A549 (cell line): ENCODE data around the gene OVOL1. TPM values are rescaled to one million over a fixed set of nuclear protein-coding genes. Genes with fewer than 3 reads are reported as not detected.

Experiments used
- ATAC-seq, 2 experiments: fragments of 200-7000 bp in 1 of 2; fragments of >200 bp in 1 of 2; cut with Nextera tagmentation in 1 of 2; cut with Tn5 transposase in 1 of 2; 3 replicates each; pipeline versions ENCODE4 v1.8.0 to v1.9.1; 2018 to 2020; ENCODE audit warnings: mild to moderate bottlenecking in 1 of 2, moderate library complexity in 1 of 2
- CTCF ChIA-PET: fragments of 300-600 bp; sonication (Branson Sonifier 250); formaldehyde crosslinking; extraction: SDS; loops from one replicate; lab custom pipeline; 2021; ENCODE audit warnings: antibody characterized with exemption, inconsistent platforms; lab: Yijun Ruan, JAX
- POLR2A ChIA-PET: fragments of 350-600 bp; formaldehyde crosslinking; extraction: SDS; loops from one replicate; lab custom pipeline; 2021; ENCODE audit warnings: antibody characterized with exemption, inconsistent platforms; lab: Yijun Ruan, JAX
- DNase-seq, 2 experiments: peaks; one replicate each; pipeline versions ENCODE4 v3.0.0 to v3.0.0-alpha.2; 2011 to 2016; ENCODE audit warnings: low read depth in 1 of 2, low spot score in 1 of 2
- FAIRE-seq: peaks from 2 replicates; lab custom pipeline; 2011; peaks lifted over from hg19 to GRCh38; lab: Jason Lieb, UNC
- H3K27ac ChIP-seq, 2 experiments: fragments of >200 bp; sonication (Bioruptor Twin); formaldehyde crosslinking; 3 replicates each; pipeline ENCODE4 v1.5.1; 2016 to 2017
- H3K4me1 ChIP-seq: fragments of >200 bp; sonication (Bioruptor Twin); formaldehyde crosslinking; 3 replicates; pipeline ENCODE4 v1.6.1; 2016
- H3K4me2 ChIP-seq: fragments of >200 bp; sonication (Bioruptor Twin); formaldehyde crosslinking; 3 replicates; pipeline ENCODE4 v1.6.1; 2016
- H3K4me3 ChIP-seq: fragments of >200 bp; sonication (Bioruptor Twin); formaldehyde crosslinking; 3 replicates; pipeline ENCODE4 v1.5.1; 2016
- H3K9me3 ChIP-seq: fragments of >200 bp; sonication (Bioruptor Twin); formaldehyde crosslinking; 3 replicates; pipeline ENCODE4 v1.6.1; 2016
- CHD4 ChIP-seq: fragments of 200-600 bp; sonication (generic); IDR thresholded peaks from 2 replicates; pipeline ENCODE4 v1.6.1; 2016; ENCODE audit warnings: antibody characterized with exemption, mild to moderate bottlenecking, borderline replicate concordance
- CTCF ChIP-seq: fragments of >200 bp; sonication (Bioruptor Twin); formaldehyde crosslinking; IDR thresholded peaks from 3 replicates; pipeline ENCODE4 v1.5.1; 2016
- E2F6 ChIP-seq: IDR thresholded peaks from 2 replicates; pipeline ENCODE4 v1.6.1; 2012; ENCODE audit warnings: low read depth, borderline replicate concordance
- EHF ChIP-seq: fragments of 250-450 bp; sonication (Bioruptor Pico); IDR thresholded peaks from 2 replicates; pipeline ENCODE4 v1.5.0; 2020; ENCODE audit warnings: mild to moderate bottlenecking
- ESRRA ChIP-seq: fragments of 150-350 bp; IDR thresholded peaks from 2 replicates; pipeline ENCODE4 v1.6.1; 2014; ENCODE audit warnings: mild to moderate bottlenecking, low read length, borderline replicate concordance
- FOSB ChIP-seq: fragments of 250-450 bp; sonication (Bioruptor Pico); IDR thresholded peaks from 2 replicates; pipeline ENCODE4 v1.5.0; 2020; ENCODE audit warnings: mild to moderate bottlenecking, moderate library complexity
- FOSL2 ChIP-seq, 2 experiments: fragments of 450-650 bp in 1 of 2; fragments of >200 bp in 1 of 2; sonication (Bioruptor Twin) in 1 of 2; formaldehyde crosslinking; IDR thresholded peaks; 2 replicates each; pipeline versions ENCODE4 v1.5.0 to v1.6.1; 2016 to 2020; ENCODE audit warnings: mild to moderate bottlenecking in 1 of 2, moderate library complexity in 1 of 2
- HDAC2 ChIP-seq: fragments of 200-600 bp; sonication (generic); IDR thresholded peaks from 2 replicates; pipeline ENCODE4 v1.6.1; 2016
- HES2 ChIP-seq: fragments of >200 bp; sonication (Bioruptor Twin); formaldehyde crosslinking; IDR thresholded peaks from 2 replicates; pipeline ENCODE4 v1.6.1; 2016
- HEYL ChIP-seq: fragments of 250-450 bp; sonication (Bioruptor Pico); IDR thresholded peaks from 2 replicates; pipeline ENCODE4 v1.8.0; 2021; ENCODE audit warnings: mild to moderate bottlenecking, moderate library complexity
- JUN ChIP-seq, 2 experiments: fragments of >200 bp; sonication (Bioruptor Twin); formaldehyde crosslinking; IDR thresholded peaks; 2 replicates in 1 of 2; 3 replicates in 1 of 2; pipeline ENCODE4 v1.6.1; 2016 to 2017
- KDM1A ChIP-seq: fragments of 200-600 bp; sonication (generic); IDR thresholded peaks from 2 replicates; pipeline ENCODE4 v1.6.1; 2016; ENCODE audit warnings: low read depth, mild to moderate bottlenecking
- NFE2L2 ChIP-seq: fragments of 150-350 bp; conservative IDR thresholded peaks from 2 replicates; pipeline ENCODE4 v1.6.1; 2014; ENCODE audit warnings: low read length
- PHF8 ChIP-seq: fragments of 200-600 bp; sonication (generic); IDR thresholded peaks from 2 replicates; pipeline ENCODE4 v1.6.1; 2016; ENCODE audit warnings: low read depth, mild to moderate bottlenecking, antibody characterized with exemption, moderate library complexity, borderline replicate concordance
- POLR2A ChIP-seq: IDR thresholded peaks from 2 replicates; pipeline ENCODE4 v1.6.1; 2012; ENCODE audit warnings: mild to moderate bottlenecking, low read length
- RAD21 ChIP-seq, 2 experiments: fragments of >200 bp in 1 of 2; sonication (Bioruptor Twin) in 1 of 2; formaldehyde crosslinking in 1 of 2; IDR thresholded peaks in 1 of 2; conservative IDR thresholded peaks in 1 of 2; 2 replicates in 1 of 2; 3 replicates in 1 of 2; pipeline ENCODE4 v1.6.1; 2012 to 2018; ENCODE audit warnings: inconsistent platforms in 1 of 2
- RARB ChIP-seq: fragments of 250-450 bp; sonication (Bioruptor Pico); IDR thresholded peaks from 2 replicates; pipeline ENCODE4 v1.8.0; 2021; ENCODE audit warnings: mild to moderate bottlenecking, moderate library complexity
- RCOR1 ChIP-seq: fragments of 150-350 bp; IDR thresholded peaks from 2 replicates; pipeline ENCODE4 v1.6.1; 2014; ENCODE audit warnings: antibody characterized with exemption, low read length, low read depth
- RFX5 ChIP-seq: fragments of 450-650 bp; IDR thresholded peaks from 2 replicates; pipeline ENCODE4 v1.7.1; 2014; ENCODE audit warnings: antibody characterized with exemption, mild to moderate bottlenecking, moderate library complexity
- RNF2 ChIP-seq: fragments of 200-600 bp; sonication (generic); IDR thresholded peaks from 2 replicates; pipeline ENCODE4 v1.6.1; 2016; ENCODE audit warnings: low read depth, mild to moderate bottlenecking, antibody characterized with exemption, moderate library complexity, borderline replicate concordance
- SMC3 ChIP-seq: fragments of >200 bp; sonication (Bioruptor Twin); formaldehyde crosslinking; IDR thresholded peaks from 3 replicates; pipeline ENCODE4 v1.6.1; 2018; ENCODE audit warnings: inconsistent platforms
- TFCP2L1 ChIP-seq: fragments of 250-450 bp; sonication (Bioruptor Pico); IDR thresholded peaks from 2 replicates; pipeline ENCODE4 v1.5.0; 2021; ENCODE audit warnings: mild to moderate bottlenecking
- TP53 ChIP-seq: fragments of 250-450 bp; sonication (Bioruptor Pico); IDR thresholded peaks from 2 replicates; pipeline ENCODE4 v1.5.0; 2021; ENCODE audit warnings: mild to moderate bottlenecking, moderate library complexity
- ZSCAN20 ChIP-seq: fragments of 250-450 bp; sonication (Bioruptor Pico); IDR thresholded peaks from 2 replicates; pipeline ENCODE4 v1.8.0; 2022; ENCODE audit warnings: mild to moderate bottlenecking, moderate library complexity
- WGBS: methylation state at CpG from one replicate; pipeline ENCODE4 v1.1.6; 2017; ENCODE audit errors: missing lambda C conversion rate; 5-methylcytosine and 5-hydroxymethylcytosine counted together
- polyA plus RNA-seq, 4 experiments: library from polyadenylated mRNA; depleted of rRNA in 3 of 4; stranded (reverse); fragments of >200 nt; fragmentation: RNase III in 1 of 4; extraction: RNeasy Plus Mini Kit Qiagen cat#74134 plus additional on column Dnase treatment in 1 of 4; gene quantifications; 2 replicates in 3 of 4; 3 replicates in 1 of 4; pipeline ENCODE4 v1.2.3, GENCODE V29; 2011 to 2017
- TF ChIP-seq, protein P1 (sequence below): IDR thresholded peaks from 2 replicates; pipeline ENCODE4 v1.6.1; 2012
- TF ChIP-seq, protein P2 (sequence below): fragments of >200 bp; sonication (Bioruptor Twin); formaldehyde crosslinking; IDR thresholded peaks from 3 replicates; pipeline ENCODE4 v1.6.1; 2016
- TF ChIP-seq, protein P3 (sequence below): IDR thresholded peaks from 2 replicates; pipeline ENCODE4 v1.6.1; 2012

OVOL1 gene
- polyA plus RNA-seq, 2 of the 4 experiments (the other 2 are of a cell fraction) = not detected

GRCh38 chr11:65817835-65818680, 31.2 kb downstream of the OVOL1 start:
- Histone ChIP-seq H3K9me3 (no peaks in the 10 kb centered on the region), H3K4me2 (peak overlapping the region; percentile 79), H3K27ac (peak overlapping the region; percentile 82 to 89), H3K4me1 (peaks cover 6% of the 10 kb centered on the region; the same call in 1 of the 3 replicates), H3K4me3 (peak overlapping the region; percentile 57)
- ChIA-PET CTCF (interaction anchor here (0.5 to 14.1 kb wide), 54 partner anchors 10 to 459 kb away, joined by 3 to 222 read pairs (median 4); partner anchors contain the start of genes AP5B1, FIBP, KAT5 and MUS81), POLR2A (interaction anchor here (0.5 to 1.8 kb wide), 6 partner anchors 35 to 106 kb away, joined by 3 to 18 read pairs (median 4); partner anchors contain the start of genes CFL1, KAT5 and RNASEH2C)
- peak; percentile 81 to 88 for DNase-seq
- peak; percentile 91 to 93 for ATAC-seq
- 7% methylated on average over 48 of the region's 74 CpGs for WGBS
- TF ChIP-seq HEYL (CRISPR knock-in tag) (no peak), ESRRA (no peak), FOSL2 (IDR thresholded peaks at IDR 0.05) (no peak), FOSL2 (CRISPR knock-in tag; IDR thresholded peaks at IDR 0.05) (0 out of 2 replicates have a peak, but pooled peaks have one; percentile 4), CTCF (peak; percentile 100), RCOR1 (0 out of 2 replicates have a peak, but pooled peaks have one; percentile 31), EHF (CRISPR knock-in tag) (no peak), SMC3 (peak; percentile 98), HDAC2 (peak; percentile 29; the same call in 1 of the 2 replicates), HES2 (no peak), NFE2L2 (no peak), ZSCAN20 (CRISPR knock-in tag) (no peak), CHD4 (peak; percentile 60; the same call in 1 of the 2 replicates), FOSB (CRISPR knock-in tag) (no peak), RFX5 (no peak), POLR2A (peak; percentile 50), RARB (CRISPR knock-in tag) (no peak), KDM1A (no peak), TP53 (CRISPR knock-in tag) (no peak), JUN (IDR thresholded peaks at IDR 0.05) (peak in 1 of 2 experiments; percentile 80; a peak in 3 of 5 replicates), PHF8 (no peak), E2F6 (peak; percentile 43; the same call in 1 of the 2 replicates), RAD21 (conservative IDR thresholded peaks at IDR 0.05 in 1 of 2, IDR thresholded peaks at IDR 0.05 in 1 of 2) (peak; percentile 87 to 99), TFCP2L1 (CRISPR knock-in tag) (no peak), RNF2 (no peak)
- TF ChIP-seq, protein P1, sequence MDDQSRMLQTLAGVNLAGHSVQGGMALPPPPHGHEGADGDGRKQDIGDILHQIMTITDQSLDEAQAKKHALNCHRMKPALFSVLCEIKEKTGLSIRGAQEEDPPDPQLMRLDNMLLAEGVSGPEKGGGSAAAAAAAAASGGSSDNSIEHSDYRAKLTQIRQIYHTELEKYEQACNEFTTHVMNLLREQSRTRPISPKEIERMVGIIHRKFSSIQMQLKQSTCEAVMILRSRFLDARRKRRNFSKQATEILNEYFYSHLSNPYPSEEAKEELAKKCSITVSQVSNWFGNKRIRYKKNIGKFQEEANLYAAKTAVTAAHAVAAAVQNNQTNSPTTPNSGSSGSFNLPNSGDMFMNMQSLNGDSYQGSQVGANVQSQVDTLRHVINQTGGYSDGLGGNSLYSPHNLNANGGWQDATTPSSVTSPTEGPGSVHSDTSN = 0 out of 2 replicates have a peak, but pooled peaks have one; percentile 8
- TF ChIP-seq, protein P2, sequence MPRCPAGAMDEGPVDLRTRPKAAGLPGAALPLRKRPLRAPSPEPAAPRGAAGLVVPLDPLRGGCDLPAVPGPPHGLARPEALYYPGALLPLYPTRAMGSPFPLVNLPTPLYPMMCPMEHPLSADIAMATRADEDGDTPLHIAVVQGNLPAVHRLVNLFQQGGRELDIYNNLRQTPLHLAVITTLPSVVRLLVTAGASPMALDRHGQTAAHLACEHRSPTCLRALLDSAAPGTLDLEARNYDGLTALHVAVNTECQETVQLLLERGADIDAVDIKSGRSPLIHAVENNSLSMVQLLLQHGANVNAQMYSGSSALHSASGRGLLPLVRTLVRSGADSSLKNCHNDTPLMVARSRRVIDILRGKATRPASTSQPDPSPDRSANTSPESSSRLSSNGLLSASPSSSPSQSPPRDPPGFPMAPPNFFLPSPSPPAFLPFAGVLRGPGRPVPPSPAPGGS = 0 out of 3 replicates have a peak, but pooled peaks have one; percentile 33
- TF ChIP-seq, protein P3, sequence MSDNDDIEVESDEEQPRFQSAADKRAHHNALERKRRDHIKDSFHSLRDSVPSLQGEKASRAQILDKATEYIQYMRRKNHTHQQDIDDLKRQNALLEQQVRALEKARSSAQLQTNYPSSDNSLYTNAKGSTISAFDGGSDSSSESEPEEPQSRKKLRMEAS = peak; percentile 68
- FAIRE-seq = no peak
